Measurements from ENCODE around the gene SV2A.
"Not testable (repeated sequence)": the region's sequence is repeated elsewhere in the genome, so short reads cannot be mapped to it uniquely, and the experiment has no call there.

The SV2A gene

DNA sequence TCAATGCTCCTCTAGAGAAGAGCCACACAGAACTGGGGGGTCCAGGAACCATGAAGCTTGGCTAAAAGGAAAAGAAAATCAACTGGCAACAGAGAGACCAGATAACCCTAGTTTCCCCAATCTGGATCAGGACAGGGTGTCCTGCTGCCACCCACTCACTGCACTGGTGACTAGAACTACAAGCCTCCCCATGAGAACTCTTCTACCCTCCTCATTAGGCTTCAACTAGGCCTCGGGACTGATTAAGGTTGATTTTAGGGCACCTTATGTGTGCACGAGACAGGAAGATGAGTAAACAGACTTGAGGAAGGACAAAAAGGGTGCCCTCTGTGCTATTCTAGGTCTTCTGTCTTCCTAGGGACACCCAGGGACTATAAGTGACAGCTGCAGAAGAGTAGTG is 12.2 kb upstream of the SV2A start:
- no peak for DNase-seq (ENCODE audit: low read depth)

- no peak for DNase-seq (ENCODE audit: low read depth)
Measured at GRCh38 chr1:149928401-149928724, 10.7 kb upstream of the SV2A start.

GRCh38 chr1:149927563-149928400 is 10.1 kb upstream of the SV2A start, which contains the start of gene SF3B4:
SF3B4 (minus strand) TSS chr1:149927803; CDS start chr1:149927759, 44 bp downstream.
- DNase-seq (ENCODE audit: low read depth) = peak; percentile 80

GRCh38 chr1:149927056-149927562 is 9.5 kb upstream of the SV2A start:
- DNase-seq (ENCODE audit: low read depth) = no peak

- DNase-seq (ENCODE audit: low read depth) = no peak
Measured at GRCh38 chr1:149926296-149926695, 8.7 kb upstream of the SV2A start.

DNA sequence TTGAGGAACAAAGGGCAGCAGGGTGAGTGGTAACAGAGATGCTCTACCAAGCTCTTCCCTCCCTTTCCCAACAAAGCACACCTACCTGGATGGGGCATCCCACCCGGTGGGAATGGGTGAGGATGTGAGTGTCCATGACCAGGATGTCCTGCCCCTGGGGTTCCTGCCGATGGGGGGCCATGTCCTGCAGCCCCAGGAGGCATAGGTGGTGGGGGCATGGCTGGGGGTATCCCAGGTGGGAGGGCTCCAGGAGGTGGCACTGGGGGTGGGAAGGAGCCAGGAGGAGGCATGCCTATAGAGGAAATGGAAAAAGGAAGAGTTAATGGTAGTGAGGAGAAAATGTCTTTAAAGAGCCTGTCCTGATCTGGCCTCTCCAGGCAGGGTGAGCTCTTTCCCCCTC is 8.1 kb upstream of the SV2A start:
- DNase-seq (ENCODE audit: low read depth) = no peak

- no peak for DNase-seq (ENCODE audit: low read depth)
Measured at GRCh38 chr1:149925345-149925744, 7.7 kb upstream of the SV2A start.

GRCh38 chr1:149923626-149924025 is 6.0 kb upstream of the SV2A start:
- DNase-seq (ENCODE audit: low read depth) = no peak

DNA sequence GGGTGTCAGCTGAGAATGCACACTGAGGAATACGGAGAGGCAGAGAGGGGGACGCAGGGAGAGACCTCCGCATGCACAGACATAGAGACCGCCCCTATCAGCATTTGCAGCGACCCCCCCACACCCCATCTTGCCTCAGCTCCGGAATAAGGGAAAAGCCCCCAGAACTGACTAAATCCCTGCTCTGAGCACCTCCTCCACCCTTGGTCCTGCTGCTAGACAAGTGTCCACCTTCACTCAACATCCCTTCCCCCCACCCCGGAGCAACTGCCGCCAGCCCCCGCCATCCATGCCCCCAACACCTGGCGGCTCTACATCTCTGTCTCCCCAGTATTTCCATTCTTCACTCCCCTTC is 769 bp downstream of the SV2A start:
- DNase-seq (ENCODE audit: low read depth) = no peak

GRCh38 chr1:149916193-149916897 is 1.3 kb downstream of the SV2A start:
- DNase-seq (ENCODE audit: low read depth) = no peak

GRCh38 chr1:149915429-149916192 is 2.0 kb downstream of the SV2A start:
- DNase-seq (ENCODE audit: low read depth) = no peak

DNA sequence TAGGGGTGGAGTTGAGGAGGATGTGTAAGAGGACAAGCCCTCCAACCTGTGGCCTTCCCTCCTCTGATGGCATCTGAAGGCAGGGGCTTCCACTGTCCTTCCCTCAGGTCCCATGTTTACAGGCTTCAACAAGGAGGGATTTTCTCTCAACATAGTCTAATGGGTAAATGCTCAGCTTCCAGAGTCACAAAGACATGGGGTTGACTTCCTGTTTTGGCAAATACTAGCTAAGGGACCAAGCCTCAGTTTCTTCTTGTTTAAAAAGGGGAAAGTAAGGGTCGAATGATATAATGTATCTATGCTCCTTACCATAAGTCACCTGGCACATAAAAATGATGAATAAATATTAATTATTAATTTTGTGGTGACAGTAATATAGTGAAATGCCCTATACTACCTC is 3.1 kb downstream of the SV2A start:
- no peak for DNase-seq (ENCODE audit: low read depth)

DNA sequence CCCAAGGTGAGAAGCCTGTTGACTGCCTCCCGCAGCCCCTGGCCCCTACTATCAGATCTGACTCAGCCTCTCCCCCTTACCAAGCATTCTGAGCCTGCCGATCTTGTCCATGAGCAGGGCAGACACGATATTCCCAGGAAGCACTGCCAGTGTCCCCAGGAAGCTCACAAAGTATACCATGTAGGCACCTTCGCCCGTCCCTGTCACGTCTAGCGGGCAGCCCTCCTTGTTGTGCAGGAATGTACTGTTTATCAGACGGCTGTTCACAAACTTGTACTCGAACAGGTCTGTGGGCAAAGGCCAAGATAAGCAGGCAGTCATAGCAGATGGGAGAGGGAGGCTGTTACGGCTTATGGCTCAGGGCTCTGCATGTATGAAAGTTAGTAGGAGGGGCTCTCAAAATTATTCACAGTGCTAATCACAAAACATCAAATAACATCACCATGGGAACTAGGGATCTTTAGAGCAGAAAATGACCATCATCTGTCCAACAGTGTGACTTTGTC is 11.0 kb downstream of the SV2A start:
- no peak for DNase-seq (ENCODE audit: low read depth)

DNA sequence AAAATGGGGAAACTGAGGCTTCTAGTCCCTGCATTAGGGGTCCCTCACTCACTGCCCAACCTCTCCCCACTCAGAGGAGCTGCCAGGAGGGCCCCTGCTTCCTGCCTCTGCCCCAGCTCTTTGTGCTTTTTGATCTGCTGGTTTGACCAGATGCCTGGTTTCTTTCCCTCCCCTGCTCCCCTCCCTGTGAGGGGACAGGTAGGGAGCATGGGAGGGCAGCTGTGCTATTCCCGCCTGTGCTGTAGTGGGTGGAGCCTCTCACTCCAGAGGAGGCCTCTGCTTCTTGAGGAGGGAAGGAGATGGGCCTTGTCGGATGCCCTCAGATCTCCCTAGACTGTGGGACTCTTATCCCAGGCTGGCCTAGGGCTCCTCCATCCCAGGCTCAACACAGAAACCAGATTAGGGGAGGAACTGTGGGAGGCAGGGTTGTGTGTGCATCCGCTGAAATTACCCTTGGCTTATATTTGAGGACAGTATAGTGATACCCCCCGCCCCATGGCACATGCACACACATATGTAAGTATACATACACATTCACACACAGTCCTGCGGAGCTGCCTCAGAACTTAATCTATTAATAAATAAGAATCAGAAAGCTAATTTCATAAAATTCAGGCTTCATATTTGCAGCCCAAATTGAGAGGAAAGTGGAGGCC is 13.7 kb downstream of the SV2A start:
- no peak for DNase-seq (ENCODE audit: low read depth)

DNA sequence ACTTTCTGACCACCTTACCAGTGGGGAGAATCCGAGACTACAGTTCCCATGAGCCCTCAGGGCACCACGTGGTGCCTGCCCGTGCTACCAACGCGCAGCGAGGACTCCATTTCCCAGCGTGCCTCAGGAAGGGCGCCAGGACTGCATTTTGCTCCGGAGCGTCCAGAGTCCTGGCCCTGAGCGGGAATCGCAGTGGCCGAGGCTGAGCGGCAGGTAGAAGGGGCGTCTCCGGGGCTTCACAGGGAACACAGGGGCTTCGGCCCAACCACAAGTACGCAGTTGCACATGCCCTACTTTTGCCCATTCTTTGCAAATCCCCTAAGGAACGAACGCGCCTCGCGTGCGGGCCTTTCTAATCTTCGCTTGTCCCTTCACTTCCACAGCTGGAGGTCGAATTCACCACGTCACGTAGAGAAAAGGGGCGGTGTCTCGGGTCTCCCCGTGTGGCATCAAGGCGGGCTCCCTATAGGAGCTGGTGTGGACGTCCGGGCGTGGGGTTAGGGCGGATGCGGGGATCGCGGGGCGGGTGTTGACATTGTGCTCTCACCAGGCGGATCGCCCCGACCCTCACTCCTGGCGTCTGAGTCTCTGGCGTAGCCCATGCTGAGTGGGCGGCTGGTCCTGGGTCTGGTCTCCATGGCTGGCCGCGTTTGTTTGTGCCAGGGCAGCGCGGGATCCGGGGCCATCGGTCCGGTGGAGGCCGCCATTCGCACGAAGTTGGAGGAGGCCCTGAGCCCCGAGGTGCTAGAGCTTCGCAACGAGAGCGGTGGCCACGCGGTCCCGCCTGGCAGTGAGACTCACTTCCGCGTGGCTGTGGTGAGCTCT is 18.0 kb downstream of the SV2A start, which contains the start of gene BOLA1:
TSS of gene BOLA1 (plus strand) at position 109 of the 825 bp plus-strand sequence. CDS start at position 601, 492 bp downstream.
- peak; percentile 80 for DNase-seq (ENCODE audit: low read depth)

GRCh38 chr1:149896575-149896974 is 21.1 kb downstream of the SV2A start:
- no peak for DNase-seq (ENCODE audit: low read depth)

DNA sequence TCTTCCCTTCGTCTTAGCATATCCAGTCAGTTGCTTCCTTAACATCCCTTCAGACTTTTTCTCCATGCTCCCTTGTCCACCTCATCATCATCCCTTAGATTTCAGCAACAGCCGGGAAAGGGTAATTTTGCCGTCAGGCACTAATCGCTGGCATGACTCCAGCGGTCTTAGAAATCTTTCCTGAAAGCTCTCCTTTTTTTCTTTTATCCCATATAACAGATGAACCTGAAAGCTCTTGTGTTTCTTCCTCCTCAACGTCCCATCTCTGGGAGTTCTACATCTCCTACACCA is 28.7 kb downstream of the SV2A start:
- DNase-seq (ENCODE audit: low read depth) = no peak

- peak; percentile 69 for DNase-seq (ENCODE audit: low read depth)
Measured at GRCh38 chr1:149888247-149888998, 29.2 kb downstream of the SV2A start.

- peak; percentile 96 for DNase-seq (ENCODE audit: low read depth)
Measured at GRCh38 chr1:149887456-149888246, 30.0 kb downstream of the SV2A start.

DNA sequence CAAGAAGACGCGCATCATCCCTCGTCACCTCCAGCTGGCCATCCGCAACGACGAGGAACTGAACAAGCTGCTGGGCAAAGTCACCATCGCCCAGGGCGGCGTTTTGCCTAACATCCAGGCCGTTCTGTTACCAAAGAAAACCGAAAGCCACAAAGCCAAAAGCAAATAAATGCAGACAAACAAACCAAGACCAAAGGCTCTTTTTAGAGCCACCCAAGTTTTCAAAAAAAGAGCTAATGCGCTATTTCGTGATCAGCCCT is 30.5 kb downstream of the SV2A start:
- not testable (repeated sequence) for DNase-seq (ENCODE audit: low read depth)

All from GM04504 (cell line).